Mesodermal cell (in vitro differentiated cells): ENCODE data around the gene MB.

Experiments used
- H3K27ac ChIP-seq: 2 replicates; pipeline ENCODE4 v1.7.0; 2013; ENCODE audit warnings: mild to moderate bottlenecking, low read depth, low read length, moderate library complexity; ENCODE audit not compliant: severe bottlenecking
- H3K36me3 ChIP-seq: 2 replicates; pipeline ENCODE4 v1.7.1; 2013; ENCODE audit warnings: mild to moderate bottlenecking, low read length, moderate library complexity; ENCODE audit not compliant: control insufficient read depth, insufficient read depth
- H3K4me1 ChIP-seq: one replicate; pipeline ENCODE4 v1.7.1; 2013; ENCODE audit warnings: mild to moderate bottlenecking, low read length; ENCODE audit not compliant: insufficient read depth, control insufficient read depth, poor library complexity, severe bottlenecking
- H3K4me3 ChIP-seq: 2 replicates; pipeline ENCODE4 v1.7.0; 2013; ENCODE audit warnings: low read length, control low read depth, mild to moderate bottlenecking; ENCODE audit not compliant: insufficient read depth, poor library complexity, severe bottlenecking; ENCODE audit errors: extremely low read depth
- H3K9me3 ChIP-seq: 2 replicates; pipeline ENCODE4 v1.7.1; 2013; ENCODE audit warnings: mild to moderate bottlenecking, low read length, moderate library complexity; ENCODE audit not compliant: control insufficient read depth
- WGBS, 2 experiments: methylation state at CpG; one replicate each; pipeline ENCODE4 v1.1.5; 2013; ENCODE audit warnings: missing lambda C conversion rate in 2 of 2; ENCODE audit not compliant: insufficient coverage in 2 of 2; 5-methylcytosine and 5-hydroxymethylcytosine counted together

Gene MB

DNA sequence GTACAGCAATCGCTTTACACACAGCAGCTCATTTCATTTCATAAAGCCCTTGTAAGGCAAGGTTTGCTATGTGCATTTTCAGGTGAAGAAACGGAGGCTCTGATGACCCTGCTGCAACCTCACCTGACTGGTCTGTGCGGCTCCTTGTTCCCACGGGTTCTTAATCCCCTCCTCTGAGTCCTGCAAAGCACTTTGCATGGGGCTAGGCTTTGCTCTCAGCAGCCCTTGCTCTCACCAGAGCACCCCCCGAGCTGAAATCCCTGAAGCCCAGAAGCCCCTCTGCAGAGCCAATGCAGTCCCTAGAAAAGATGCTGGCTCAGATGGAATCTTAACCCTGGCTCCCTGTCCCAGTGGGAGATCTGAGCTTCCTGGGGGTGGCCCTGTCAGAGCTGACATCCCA is 20.1 kb upstream of the MB start:
- no peaks in the 10 kb centered on the region for H3K36me3 ChIP-seq
- no peaks in the 10 kb centered on the region for H3K9me3 ChIP-seq
- no peak overlapping the region for H3K27ac ChIP-seq
- no peak overlapping the region for H3K4me3 ChIP-seq
- WGBS, 2 experiments: 65 to 78% methylated on average over 4 of the region's 5 CpGs
- H3K4me1 ChIP-seq: peaks cover 4% of the 10 kb centered on the region

DNA sequence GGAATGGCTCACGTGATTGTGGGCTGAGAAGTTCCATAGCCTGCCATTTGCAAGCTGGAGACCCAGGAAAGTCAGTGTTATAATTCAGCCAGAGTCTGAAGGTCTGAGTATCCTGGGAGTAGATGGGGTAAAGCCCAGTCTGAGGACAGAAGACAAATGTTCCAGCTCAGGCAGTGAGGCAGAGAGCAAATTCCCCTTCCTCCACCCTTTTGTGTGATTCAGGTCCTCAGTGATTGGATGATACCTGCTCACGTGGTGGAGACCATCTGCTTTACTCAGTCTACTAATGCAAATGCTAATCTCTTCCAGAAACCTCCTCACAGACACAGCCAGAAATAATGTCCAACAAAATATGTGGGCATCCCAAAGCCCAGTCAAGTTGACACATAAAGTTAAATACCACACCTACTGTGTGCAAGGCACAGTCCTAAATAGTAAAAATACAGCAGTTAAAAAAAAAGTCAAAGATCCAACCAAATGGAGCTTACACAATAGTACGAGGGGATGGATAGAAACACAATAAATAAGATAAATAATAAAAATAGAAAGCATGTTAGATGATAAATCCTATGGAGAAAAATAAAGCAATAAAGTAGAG is 17.9 kb upstream of the MB start:
- WGBS, 2 experiments: 83 to 90% methylated on average over 2 of the region's 3 CpGs
- H3K36me3 ChIP-seq: no peaks in the 10 kb centered on the region
- H3K4me3 ChIP-seq: no peak overlapping the region
- H3K27ac ChIP-seq: no peak overlapping the region
- H3K4me1 ChIP-seq: peaks cover 4% of the 10 kb centered on the region
- H3K9me3 ChIP-seq: no peaks in the 10 kb centered on the region

DNA sequence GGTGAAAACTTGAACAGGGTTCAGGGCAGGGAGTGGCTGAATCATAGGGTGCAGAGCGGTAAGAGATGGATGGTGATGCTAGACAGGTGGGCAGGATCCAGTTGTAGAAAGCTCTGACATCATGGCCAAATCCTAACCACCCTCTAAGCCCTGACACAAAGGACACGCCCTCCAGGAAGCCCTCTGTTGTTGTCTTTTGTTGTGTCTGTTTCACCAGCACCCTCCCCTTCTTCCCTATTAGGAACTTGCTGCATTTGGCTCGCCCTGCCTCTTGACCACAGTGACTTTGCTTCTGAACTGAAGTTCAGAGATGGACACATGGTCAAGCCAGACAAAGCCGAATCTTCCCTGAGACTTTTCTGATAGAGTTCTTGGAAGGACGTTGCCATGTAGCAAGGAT is 16.9 kb upstream of the MB start:
- H3K9me3 ChIP-seq: no peaks in the 10 kb centered on the region
- peaks cover 4% of the 10 kb centered on the region for H3K4me1 ChIP-seq
- H3K4me3 ChIP-seq: no peak overlapping the region
- WGBS, 2 experiments: 83 to 85% methylated on average over 3 of the region's 5 CpGs
- no peaks in the 10 kb centered on the region for H3K36me3 ChIP-seq
- no peak overlapping the region for H3K27ac ChIP-seq

DNA sequence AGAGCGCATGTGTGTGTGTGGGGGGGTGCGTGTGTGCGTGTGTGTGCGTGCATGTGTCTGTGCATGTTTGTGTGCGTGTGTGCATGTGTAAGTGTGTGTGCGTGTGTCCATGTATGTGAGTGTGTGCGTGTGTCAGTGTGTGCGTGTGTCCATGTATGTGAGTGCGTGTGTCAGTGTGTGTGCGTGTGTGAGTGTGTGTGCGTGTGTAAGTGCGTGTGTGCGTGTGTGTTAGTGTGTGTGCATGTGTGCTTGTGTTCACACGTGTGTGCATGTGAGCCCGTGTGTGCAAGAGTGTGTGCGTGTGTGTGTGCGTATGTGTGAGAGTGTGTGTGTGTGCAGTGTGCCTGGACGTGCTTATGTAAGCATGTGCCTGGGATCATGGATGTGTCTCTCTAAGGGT is 16.4 kb upstream of the MB start:
- no peak overlapping the region for H3K4me3 ChIP-seq
- no peaks in the 10 kb centered on the region for H3K9me3 ChIP-seq
- no peak overlapping the region for H3K27ac ChIP-seq
- peaks cover 4% of the 10 kb centered on the region for H3K4me1 ChIP-seq
- H3K36me3 ChIP-seq: no peaks in the 10 kb centered on the region
- 90 to 95% methylated on average over 18 of the region's 18 CpGs for WGBS, 2 experiments

- Histone ChIP-seq H3K9me3 (no peaks in the 10 kb centered on the region), H3K27ac (no peak overlapping the region), H3K36me3 (no peaks in the 10 kb centered on the region), H3K4me3 (no peak overlapping the region), H3K4me1 (peaks cover under 1% of the 10 kb centered on the region)
- 80% methylated on average over 1 of the region's 3 CpGs; no CpG with 5 or more reads in 1 of the 2 experiments for WGBS, 2 experiments
Observed at GRCh38 chr22:35632935-35633334, 15.8 kb upstream of the MB start.

DNA sequence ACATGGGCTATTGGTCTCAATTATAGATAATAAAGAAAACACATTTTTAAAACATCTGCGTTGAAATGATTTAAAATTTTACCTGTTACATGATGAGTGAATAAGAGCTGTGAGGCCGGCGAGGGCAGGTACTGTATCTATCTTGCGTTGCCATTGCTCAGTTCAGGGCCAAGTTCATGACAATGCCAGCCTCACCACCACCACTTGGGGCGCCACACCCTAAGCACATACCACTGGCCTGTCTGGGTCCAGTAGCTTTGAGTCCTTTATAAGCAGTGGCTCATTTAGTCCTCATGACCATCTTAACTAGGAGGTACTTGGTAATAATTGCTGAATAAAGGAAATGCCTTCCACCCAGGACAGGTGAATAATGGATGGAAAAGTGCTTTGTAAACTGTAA is 14.5 kb upstream of the MB start:
- no peaks in the 10 kb centered on the region for H3K9me3 ChIP-seq
- no peaks in the 10 kb centered on the region for H3K36me3 ChIP-seq
- peaks cover 6% of the 10 kb centered on the region for H3K4me1 ChIP-seq
- H3K4me3 ChIP-seq: no peak overlapping the region
- H3K27ac ChIP-seq: no peak overlapping the region
- WGBS, 2 experiments: 71 to 75% methylated on average over 4 to 5 of the region's 5 CpGs

DNA sequence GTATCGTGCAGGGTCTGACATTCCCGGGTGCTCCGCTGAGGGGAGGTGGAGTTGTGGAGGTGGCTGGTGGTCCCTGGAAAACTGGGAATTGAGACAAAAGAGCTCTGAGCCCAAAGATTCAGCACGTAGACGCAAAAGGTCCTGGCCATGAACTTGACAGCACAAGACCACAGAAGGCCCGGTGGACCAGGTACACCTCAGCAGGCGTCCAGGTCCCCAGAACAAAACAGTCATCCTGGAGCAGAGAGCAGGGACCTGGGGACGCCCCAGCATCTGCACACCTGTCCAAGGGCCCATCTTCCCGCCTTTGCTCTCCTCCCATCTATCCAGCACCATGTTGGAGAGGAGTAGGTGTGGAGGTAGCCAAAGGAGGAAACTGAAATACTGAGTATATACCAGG is 13.8 kb upstream of the MB start:
- Histone ChIP-seq H3K27ac (no peak overlapping the region), H3K4me1 (peaks cover 6% of the 10 kb centered on the region), H3K4me3 (no peak overlapping the region), H3K36me3 (no peaks in the 10 kb centered on the region), H3K9me3 (no peaks in the 10 kb centered on the region)
- WGBS, 2 experiments: 78 to 96% methylated on average over 4 to 7 of the region's 9 CpGs

- H3K36me3 ChIP-seq: no peaks in the 10 kb centered on the region
- H3K9me3 ChIP-seq: no peaks in the 10 kb centered on the region
- WGBS, 2 experiments: no CpG with 5 or more reads among the region's 4 CpGs
- peaks cover 6% of the 10 kb centered on the region for H3K4me1 ChIP-seq
- no peak overlapping the region for H3K4me3 ChIP-seq
- H3K27ac ChIP-seq: no peak overlapping the region
Observed at GRCh38 chr22:35630387-35630793, 13.3 kb upstream of the MB start.

- H3K36me3 ChIP-seq: no peaks in the 10 kb centered on the region
- no peaks in the 10 kb centered on the region for H3K9me3 ChIP-seq
- 0 to 31% methylated on average over 1 to 5 of the region's 9 CpGs for WGBS, 2 experiments
- peaks cover 6% of the 10 kb centered on the region for H3K4me1 ChIP-seq
- no peak overlapping the region for H3K4me3 ChIP-seq
- peak overlapping the region; percentile 66 for H3K27ac ChIP-seq
Observed at GRCh38 chr22:35629406-35630216, 12.5 kb upstream of the MB start.

GRCh38 chr22:35628732-35629131 is 11.6 kb upstream of the MB start:
- Histone ChIP-seq H3K4me1 (peaks cover 6% of the 10 kb centered on the region), H3K9me3 (no peaks in the 10 kb centered on the region), H3K36me3 (no peaks in the 10 kb centered on the region), H3K27ac (no peak overlapping the region), H3K4me3 (no peak overlapping the region)
- WGBS, 2 experiments: 56% methylated on average over 1 of the region's 3 CpGs; no CpG with 5 or more reads in 1 of the 2 experiments
